Mesendoderm (in vitro differentiated cells): ENCODE data around the gene LRRTM4.
"Not testable (repeated sequence)": the region's sequence is repeated elsewhere in the genome, so short reads cannot be mapped to it uniquely, and the experiment has no call there.

ENCODE experiments used
- DNase-seq: peaks from one replicate; pipeline ENCODE4 v3.0.0; 2013
- H2AK5ac ChIP-seq: 2 replicates; pipeline ENCODE4 v1.6.1; 2013; ENCODE audit warnings: low read length, inconsistent platforms
- H2BK120ac ChIP-seq: 2 replicates; pipeline ENCODE4 v1.6.1; 2013; ENCODE audit warnings: low read depth, mild to moderate bottlenecking, low read length, moderate library complexity, mixed read lengths
- H2BK15ac ChIP-seq: replicated peaks from 2 replicates; pipeline ENCODE4 v1.6.1; 2013; ENCODE audit warnings: low read depth, mild to moderate bottlenecking, moderate library complexity
- H2BK5ac ChIP-seq: 2 replicates; pipeline ENCODE4 v1.6.1; 2013; ENCODE audit warnings: low read length, inconsistent platforms
- H3K18ac ChIP-seq: 2 replicates; pipeline ENCODE4 v1.6.1; 2013; ENCODE audit warnings: mild to moderate bottlenecking, low read length, mixed read lengths
- H3K23ac ChIP-seq: one replicate; pipeline ENCODE4 v1.6.1; 2013; ENCODE audit warnings: low read length
- H3K27ac ChIP-seq: 2 replicates; pipeline ENCODE4 v1.5.1; 2013; ENCODE audit warnings: low read depth, mild to moderate bottlenecking, inconsistent platforms, low read length, moderate library complexity
- H3K27me3 ChIP-seq: 2 replicates; pipeline ENCODE4 v1.6.1; 2013; ENCODE audit warnings: low read length, control low read depth, mild to moderate bottlenecking, inconsistent platforms; ENCODE audit not compliant: insufficient read depth, poor library complexity
- H3K36me3 ChIP-seq: 2 replicates; pipeline ENCODE4 v1.6.1; 2013; ENCODE audit warnings: low read length, inconsistent platforms; ENCODE audit not compliant: control insufficient read depth, insufficient read depth
- H3K4ac ChIP-seq: one replicate; pipeline ENCODE4 v1.6.1; 2013; ENCODE audit warnings: low read depth, mild to moderate bottlenecking, low read length, moderate library complexity
- H3K4me1 ChIP-seq: 2 replicates; pipeline ENCODE4 v1.6.1; 2013; ENCODE audit warnings: low read depth, low read length, inconsistent platforms; ENCODE audit not compliant: control insufficient read depth
- H3K4me2 ChIP-seq: 2 replicates; pipeline ENCODE4 v1.6.1; 2013; ENCODE audit warnings: low read length
- H3K4me3 ChIP-seq: 2 replicates; pipeline ENCODE4 v1.5.1; 2013; ENCODE audit warnings: mild to moderate bottlenecking, low read length
- H3K56ac ChIP-seq: one replicate; pipeline ENCODE4 v1.6.1; 2013; ENCODE audit warnings: low read length
- H3K79me1 ChIP-seq: 2 replicates; pipeline ENCODE4 v1.6.1; 2013; ENCODE audit warnings: low read length, inconsistent platforms
- H3K79me2 ChIP-seq: 2 replicates; pipeline ENCODE4 v1.6.1; 2013; ENCODE audit warnings: mild to moderate bottlenecking, low read length; ENCODE audit not compliant: control insufficient read depth, insufficient read depth
- H3K9ac ChIP-seq: 2 replicates; pipeline ENCODE4 v1.6.1; 2013; ENCODE audit warnings: low read length, inconsistent platforms
- H4K5ac ChIP-seq: one replicate; pipeline ENCODE4 v1.6.1; 2013; ENCODE audit warnings: low read length
- H4K8ac ChIP-seq: one replicate; pipeline ENCODE4 v1.6.1; 2013; ENCODE audit warnings: low read depth, mild to moderate bottlenecking, control low read depth, low read length, moderate library complexity
- WGBS: extraction: QIAGEN DNeasy Blood & Tissue Kit; methylation state at CpG from one replicate; pipeline ENCODE4 v1.1.7; 2013; ENCODE audit warnings: low lambda C conversion rate, missing lambda C conversion rate; ENCODE audit not compliant: insufficient coverage; ENCODE audit errors: extremely low coverage; 5-methylcytosine and 5-hydroxymethylcytosine counted together

The LRRTM4 gene

GRCh38 chr2:77095096-77095495 lies 427.1 kb downstream of the LRRTM4 start:
- no CpG with 5 or more reads among the region's 1 CpG for WGBS
- H3K23ac ChIP-seq = no peak overlapping the region

GRCh38 chr2:77088424-77088823 lies 433.8 kb downstream of the LRRTM4 start:
- not testable (repeated sequence) for H4K8ac ChIP-seq, H3K4ac ChIP-seq, H3K36me3 ChIP-seq, H2BK5ac ChIP-seq, H3K18ac ChIP-seq, H3K23ac ChIP-seq, H3K27me3 ChIP-seq, H2BK120ac ChIP-seq, DNase-seq, H2BK15ac ChIP-seq, H4K5ac ChIP-seq, H3K4me1 ChIP-seq, H3K79me1 ChIP-seq, H2AK5ac ChIP-seq
- Histone ChIP-seq H3K56ac (peak overlapping the region; percentile 76), H3K79me2 (peaks cover 11% of the 10 kb centered on the region), H3K9ac (peak overlapping the region; percentile 82), H3K4me2 (peak overlapping the region; percentile 20), H3K4me3 (peak overlapping the region; percentile 40), H3K27ac (peak overlapping the region; percentile 51)
- no CpG with 5 or more reads among the region's 13 CpGs for WGBS

More at GRCh38 chr2:77095096-77095495, 427.1 kb downstream of the LRRTM4 start:
- no peak overlapping the region for H3K27ac ChIP-seq
- H4K8ac ChIP-seq = no peak overlapping the region
- H4K5ac ChIP-seq = no peak overlapping the region
- no peak overlapping the region for H3K56ac ChIP-seq
- H2BK15ac ChIP-seq = no peak overlapping the region
- H3K4me2 ChIP-seq = no peak overlapping the region
- H3K79me1 ChIP-seq = no peaks in the 10 kb centered on the region
- peaks cover 3% of the 10 kb centered on the region for H3K79me2 ChIP-seq
- no peak overlapping the region for H3K4ac ChIP-seq
- H3K4me1 ChIP-seq = no peaks in the 10 kb centered on the region
- H2BK120ac ChIP-seq = no peak overlapping the region
- no peak for DNase-seq
- H2BK5ac ChIP-seq = no peak overlapping the region
- no peak overlapping the region for H2AK5ac ChIP-seq
- no peaks in the 10 kb centered on the region for H3K27me3 ChIP-seq
- H3K36me3 ChIP-seq = no peaks in the 10 kb centered on the region
- H3K4me3 ChIP-seq = no peak overlapping the region
- no peak overlapping the region for H3K9ac ChIP-seq
- H3K18ac ChIP-seq = no peak overlapping the region

- no peak overlapping the region for H4K5ac ChIP-seq
- no peaks in the 10 kb centered on the region for H3K27me3 ChIP-seq
- no CpG with 5 or more reads among the region's 6 CpGs for WGBS
Measured at GRCh38 chr2:77087987-77088414, 434.2 kb downstream of the LRRTM4 start.

GRCh38 chr2:77086478-77086877 lies 435.7 kb downstream of the LRRTM4 start:
- Histone ChIP-seq H3K9ac (no peak overlapping the region), H3K4me1 (peaks cover 2% of the 10 kb centered on the region), H2BK120ac (no peak overlapping the region), H3K4me2 (no peak overlapping the region), H2AK5ac (no peak overlapping the region), H3K23ac (no peak overlapping the region), H2BK15ac (peak overlapping the region; percentile 57), H3K36me3 (no peaks in the 10 kb centered on the region), H3K4ac (peak overlapping the region; percentile 36), H3K18ac (no peak overlapping the region), H4K5ac (no peak overlapping the region), H3K79me2 (peaks cover 11% of the 10 kb centered on the region), H3K27me3 (no peaks in the 10 kb centered on the region), H3K56ac (peak overlapping the region; percentile 40), H3K27ac (no peak overlapping the region), H3K4me3 (no peak overlapping the region), H4K8ac (no peak overlapping the region), H2BK5ac (no peak overlapping the region), H3K79me1 (no peaks in the 10 kb centered on the region)
- DNase-seq = peak; percentile 25
- WGBS = no CpG with 5 or more reads among the region's 8 CpGs

More at GRCh38 chr2:77087987-77088414, 434.2 kb downstream of the LRRTM4 start:
- H3K4me3 ChIP-seq = no peak overlapping the region
- H3K36me3 ChIP-seq = no peaks in the 10 kb centered on the region
- no peak overlapping the region for H3K23ac ChIP-seq
- no peak overlapping the region for H2BK15ac ChIP-seq
- H2BK5ac ChIP-seq = peak overlapping the region; percentile 31
- peak overlapping the region; percentile 26 for H3K4me2 ChIP-seq
- peaks cover 11% of the 10 kb centered on the region for H3K79me2 ChIP-seq
- no peak overlapping the region for H2AK5ac ChIP-seq
- H3K27ac ChIP-seq = no peak overlapping the region
- H3K18ac ChIP-seq = no peak overlapping the region
- H3K56ac ChIP-seq = peak overlapping the region; percentile 76
- H4K8ac ChIP-seq = no peak overlapping the region
- peak; percentile 55 for DNase-seq
- H3K9ac ChIP-seq = peak overlapping the region; percentile 51
- peaks cover 2% of the 10 kb centered on the region for H3K4me1 ChIP-seq
- H3K4ac ChIP-seq = no peak overlapping the region
- no peak overlapping the region for H2BK120ac ChIP-seq
- H3K79me1 ChIP-seq = no peaks in the 10 kb centered on the region

GRCh38 chr2:77086051-77086450 lies 436.1 kb downstream of the LRRTM4 start:
- no peak overlapping the region for H3K27ac ChIP-seq
- H2AK5ac ChIP-seq = no peak overlapping the region
- no peak overlapping the region for H4K8ac ChIP-seq
- H3K18ac ChIP-seq = no peak overlapping the region
- DNase-seq = peak; percentile 6
- no peak overlapping the region for H3K4ac ChIP-seq
- no peak overlapping the region for H3K4me2 ChIP-seq
- no peak overlapping the region for H4K5ac ChIP-seq
- H2BK5ac ChIP-seq = no peak overlapping the region
- H3K56ac ChIP-seq = no peak overlapping the region
- no peak overlapping the region for H3K23ac ChIP-seq
- WGBS = no CpG with 5 or more reads among the region's 2 CpGs
- no peaks in the 10 kb centered on the region for H3K27me3 ChIP-seq
- no peaks in the 10 kb centered on the region for H3K36me3 ChIP-seq
- H3K79me2 ChIP-seq = peaks cover 11% of the 10 kb centered on the region
- H3K79me1 ChIP-seq = no peaks in the 10 kb centered on the region
- H2BK120ac ChIP-seq = no peak overlapping the region
- no peak overlapping the region for H2BK15ac ChIP-seq
- no peak overlapping the region for H3K9ac ChIP-seq
- H3K4me3 ChIP-seq = no peak overlapping the region
- peaks cover 2% of the 10 kb centered on the region for H3K4me1 ChIP-seq

- H3K9ac ChIP-seq = no peak overlapping the region
- H4K5ac ChIP-seq = no peak overlapping the region
- H3K23ac ChIP-seq = no peak overlapping the region
- H3K4me2 ChIP-seq = no peak overlapping the region
- no peak overlapping the region for H3K4me3 ChIP-seq
- no peak overlapping the region for H2BK120ac ChIP-seq
- no CpG with 5 or more reads among the region's 3 CpGs for WGBS
- DNase-seq = no peak
- no peak overlapping the region for H3K27ac ChIP-seq
- H4K8ac ChIP-seq = no peak overlapping the region
- H3K27me3 ChIP-seq = no peaks in the 10 kb centered on the region
- peaks cover 10% of the 10 kb centered on the region for H3K79me2 ChIP-seq
- H3K79me1 ChIP-seq = no peaks in the 10 kb centered on the region
- no peak overlapping the region for H3K18ac ChIP-seq
- H2AK5ac ChIP-seq = no peak overlapping the region
- peaks cover 2% of the 10 kb centered on the region for H3K4me1 ChIP-seq
- H3K56ac ChIP-seq = no peak overlapping the region
- no peak overlapping the region for H2BK5ac ChIP-seq
- no peak overlapping the region for H3K4ac ChIP-seq
- no peaks in the 10 kb centered on the region for H3K36me3 ChIP-seq
- no peak overlapping the region for H2BK15ac ChIP-seq
Measured at GRCh38 chr2:77085561-77085960, 436.6 kb downstream of the LRRTM4 start.
